Left forelimb (tissue), 1 donor: ENCODE measurements around the gene GRAMD1A.

ENCODE experiments used
- DNase-seq: peaks from one replicate; pipeline ENCODE4 v3.0.0-alpha.2; 2018; ENCODE audit warnings: low spot score

The GRAMD1A gene

DNA sequence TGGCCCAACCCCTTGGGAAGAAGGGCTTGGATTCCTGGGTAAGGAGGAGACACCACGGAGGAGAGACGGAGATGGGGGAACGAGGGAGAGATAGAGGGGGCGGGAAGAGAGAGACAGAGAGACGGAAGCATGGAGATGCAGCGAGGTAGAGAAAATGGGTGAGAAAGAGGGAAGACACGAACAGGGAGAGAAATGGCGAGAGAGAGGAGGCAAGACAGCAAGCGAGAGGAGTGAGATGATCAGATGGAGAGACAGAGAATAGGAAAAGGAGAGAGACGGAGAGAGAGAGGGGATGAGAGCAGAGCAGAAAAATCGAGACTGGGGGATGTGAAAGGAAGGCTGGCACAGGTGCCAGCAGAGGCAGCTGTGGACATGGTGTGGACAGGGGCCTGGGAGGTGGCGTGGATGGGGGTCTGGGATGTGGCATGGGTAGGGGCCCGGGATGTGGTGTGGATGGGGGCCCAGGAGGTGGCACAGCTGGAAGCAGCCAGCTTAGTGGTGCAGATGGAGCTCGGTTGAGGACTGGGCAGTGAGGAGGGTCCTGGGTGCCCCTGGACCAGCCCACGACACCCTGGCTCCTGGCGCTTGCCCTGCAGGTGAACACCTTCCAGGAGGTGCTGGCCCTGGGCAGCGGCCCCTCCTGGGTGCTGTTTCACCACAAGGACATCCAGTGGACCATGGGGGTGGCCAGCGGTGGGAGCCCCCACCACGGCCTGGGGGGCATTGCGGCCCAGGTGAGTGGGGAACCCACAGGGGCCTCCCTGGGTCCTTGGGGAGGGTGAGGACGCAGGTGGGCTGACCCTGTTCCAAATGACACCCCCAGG, 75.3 kb downstream of the GRAMD1A start:
- no peak for DNase-seq

DNA sequence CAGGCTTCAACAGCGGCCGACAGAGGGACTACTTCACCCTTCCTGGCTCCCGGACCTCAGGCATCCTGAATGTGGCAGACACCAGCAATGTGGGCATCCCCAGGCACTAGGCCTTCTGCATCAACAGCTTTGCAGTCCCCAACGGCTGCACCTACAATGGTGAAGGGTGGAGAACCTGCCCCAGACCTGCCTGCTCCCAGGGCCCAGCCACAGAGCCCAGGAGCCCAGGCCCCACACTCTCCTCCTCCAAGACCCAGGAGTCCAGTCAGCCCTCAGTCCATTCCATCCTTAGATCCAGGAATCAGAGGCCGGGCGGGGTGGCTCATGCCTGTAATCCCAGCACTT, 75.9 kb downstream of the GRAMD1A start:
- no peak for DNase-seq
